ENCODE results near the gene DGCR8. TPM values are rescaled to one million over a fixed set of nuclear protein-coding genes. Genes with fewer than 3 reads are reported as not detected.

The DGCR8 gene
- total RNA-seq, 2 donors from 2014 or later = 23.7 to 47.3 TPM

DNA sequence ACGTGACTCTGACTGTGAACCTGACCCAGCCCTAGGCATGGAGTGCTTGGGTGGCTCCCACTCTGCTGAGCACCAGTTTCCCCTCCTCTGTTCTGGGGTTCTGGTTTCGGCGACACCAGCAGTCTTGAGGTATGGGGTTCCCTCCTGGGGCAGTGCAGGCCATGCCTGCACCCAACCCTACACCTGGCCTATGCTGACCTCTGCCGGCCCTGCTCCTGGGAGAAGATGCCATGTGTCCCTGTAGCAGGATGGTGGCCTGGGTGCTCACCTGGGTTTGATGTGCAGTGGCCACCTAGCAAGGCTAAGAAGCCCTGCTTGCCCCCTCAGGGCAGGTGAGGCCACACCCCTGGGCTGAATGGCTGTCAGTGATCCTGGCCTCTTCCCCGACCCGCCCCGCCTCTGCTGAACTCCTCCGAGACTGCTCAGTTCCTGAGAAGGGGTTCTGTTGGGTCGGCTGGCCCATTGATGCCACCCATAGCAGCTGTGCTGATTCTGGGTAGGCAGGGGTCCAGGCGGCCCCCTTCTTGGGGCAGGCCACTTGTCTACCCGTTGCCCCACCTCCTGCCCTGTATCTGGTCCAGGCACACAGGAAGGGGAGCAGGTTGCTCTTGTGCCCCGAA is 54.0 kb downstream of the DGCR8 start:
- TF ChIP-seq, protein P1, sequence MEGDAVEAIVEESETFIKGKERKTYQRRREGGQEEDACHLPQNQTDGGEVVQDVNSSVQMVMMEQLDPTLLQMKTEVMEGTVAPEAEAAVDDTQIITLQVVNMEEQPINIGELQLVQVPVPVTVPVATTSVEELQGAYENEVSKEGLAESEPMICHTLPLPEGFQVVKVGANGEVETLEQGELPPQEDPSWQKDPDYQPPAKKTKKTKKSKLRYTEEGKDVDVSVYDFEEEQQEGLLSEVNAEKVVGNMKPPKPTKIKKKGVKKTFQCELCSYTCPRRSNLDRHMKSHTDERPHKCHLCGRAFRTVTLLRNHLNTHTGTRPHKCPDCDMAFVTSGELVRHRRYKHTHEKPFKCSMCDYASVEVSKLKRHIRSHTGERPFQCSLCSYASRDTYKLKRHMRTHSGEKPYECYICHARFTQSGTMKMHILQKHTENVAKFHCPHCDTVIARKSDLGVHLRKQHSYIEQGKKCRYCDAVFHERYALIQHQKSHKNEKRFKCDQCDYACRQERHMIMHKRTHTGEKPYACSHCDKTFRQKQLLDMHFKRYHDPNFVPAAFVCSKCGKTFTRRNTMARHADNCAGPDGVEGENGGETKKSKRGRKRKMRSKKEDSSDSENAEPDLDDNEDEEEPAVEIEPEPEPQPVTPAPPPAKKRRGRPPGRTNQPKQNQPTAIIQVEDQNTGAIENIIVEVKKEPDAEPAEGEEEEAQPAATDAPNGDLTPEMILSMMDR (IDR thresholded peaks at IDR 0.05) = no peak
- H3K27ac ChIP-seq = no peak overlapping the region
- no peaks in the 10 kb centered on the region for H3K36me3 ChIP-seq
- no peaks in the 10 kb centered on the region for H3K27me3 ChIP-seq (replicated peaks; ENCODE audit: insufficient read depth)
- H3K4me1 ChIP-seq (ENCODE audit: control insufficient read depth in 1 of 2, low read depth in 2 of 2) = peaks cover 41 to 71% of the 10 kb centered on the region in 2 donors
- ATAC-seq (ENCODE audit: insufficient number of reproducible peaks, low FRiP score, low read depth) = no peak
- DNase-seq (ENCODE audit: low spot score) = no peak
- H3K9me3 ChIP-seq = no peaks in the 10 kb centered on the region
- no peak overlapping the region for H3K4me3 ChIP-seq

DNA sequence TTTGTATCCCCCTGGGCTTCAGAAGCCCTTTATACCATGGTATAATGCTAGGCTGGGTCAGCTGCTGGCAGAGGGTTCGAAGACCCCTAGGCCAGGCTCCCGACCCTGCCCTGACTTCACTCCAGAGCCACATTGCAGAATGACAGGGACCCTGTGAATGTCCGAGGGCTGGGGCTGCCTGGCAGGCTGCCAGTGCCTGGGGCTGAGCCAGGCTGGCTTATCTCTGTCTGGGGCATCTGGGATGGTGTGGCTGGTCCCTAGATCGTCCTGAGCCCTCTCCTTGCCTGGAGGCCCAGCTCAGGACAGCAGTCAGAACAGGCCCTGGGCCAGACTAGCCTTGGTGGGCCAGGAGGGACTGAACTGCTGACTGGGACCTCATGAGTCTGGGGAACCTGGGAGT is 55.2 kb downstream of the DGCR8 start:
- Histone ChIP-seq H3K27me3 (replicated peaks; ENCODE audit: insufficient read depth) (no peaks in the 10 kb centered on the region), H3K36me3 (peaks cover 4% of the 10 kb centered on the region), H3K4me3 (no peak overlapping the region), H3K27ac (no peak overlapping the region), H3K9me3 (no peaks in the 10 kb centered on the region), H3K4me1 (ENCODE audit: control insufficient read depth in 1 of 2, low read depth in 2 of 2) (peaks cover 41 to 67% of the 10 kb centered on the region in 2 donors)
- no peak for ATAC-seq (ENCODE audit: insufficient number of reproducible peaks, low FRiP score, low read depth)
- DNase-seq (ENCODE audit: low spot score) = no peak
- TF ChIP-seq, protein P1 (IDR thresholded peaks at IDR 0.05) = no peak

DNA sequence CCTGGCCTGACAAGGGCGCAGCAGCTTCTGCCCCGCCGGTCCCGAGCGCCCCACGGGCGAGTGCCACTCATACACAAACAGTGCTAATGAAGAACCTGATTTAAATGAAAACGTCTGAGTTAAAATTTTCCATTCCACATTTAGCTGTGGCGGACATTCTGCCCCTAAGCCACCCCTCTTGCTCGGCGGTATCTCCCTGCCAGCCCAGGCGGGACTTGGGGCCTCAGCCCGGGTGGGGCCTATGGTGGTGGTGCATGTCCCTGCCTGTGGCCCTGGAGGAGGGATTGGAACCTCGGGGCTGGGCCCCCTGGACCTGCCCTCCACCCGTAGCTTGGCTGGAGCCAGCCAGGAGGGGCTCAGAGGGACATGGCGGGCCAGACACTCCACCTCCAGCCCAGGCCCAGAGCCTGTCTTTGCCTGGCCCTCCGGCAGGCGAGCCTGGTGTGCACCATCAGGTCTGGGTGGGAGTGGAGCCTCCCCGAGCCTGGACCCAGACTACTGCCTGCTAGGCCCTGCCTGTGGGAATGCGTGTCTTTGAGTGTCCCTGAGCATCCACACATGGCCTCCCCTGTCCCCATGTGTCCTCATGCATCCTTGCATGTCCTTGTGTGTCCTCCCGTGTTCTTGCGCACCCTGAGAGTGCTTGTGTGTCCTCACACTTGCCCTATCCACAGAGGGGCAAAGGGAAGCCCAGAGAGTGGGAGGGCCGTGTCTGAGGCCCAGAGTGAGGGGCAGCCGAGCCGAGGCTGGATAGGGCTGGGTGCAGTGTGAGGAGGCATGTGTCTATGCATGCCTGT is 56.0 kb downstream of the DGCR8 start:
- H3K27me3 ChIP-seq (replicated peaks; ENCODE audit: insufficient read depth) = no peaks in the 10 kb centered on the region
- DNase-seq (ENCODE audit: low spot score) (no peak), ATAC-seq (ENCODE audit: insufficient number of reproducible peaks, low FRiP score, low read depth) (no peak)
- H3K4me1 ChIP-seq (ENCODE audit: control insufficient read depth in 1 of 2, low read depth in 2 of 2) = peaks cover 41 to 61% of the 10 kb centered on the region in 2 donors
- H3K9me3 ChIP-seq = no peaks in the 10 kb centered on the region
- H3K4me3 ChIP-seq = no peak overlapping the region
- H3K27ac ChIP-seq = no peak overlapping the region
- H3K36me3 ChIP-seq = peaks cover 4% of the 10 kb centered on the region
- TF ChIP-seq, protein P1 (IDR thresholded peaks at IDR 0.05) = no peak

DNA sequence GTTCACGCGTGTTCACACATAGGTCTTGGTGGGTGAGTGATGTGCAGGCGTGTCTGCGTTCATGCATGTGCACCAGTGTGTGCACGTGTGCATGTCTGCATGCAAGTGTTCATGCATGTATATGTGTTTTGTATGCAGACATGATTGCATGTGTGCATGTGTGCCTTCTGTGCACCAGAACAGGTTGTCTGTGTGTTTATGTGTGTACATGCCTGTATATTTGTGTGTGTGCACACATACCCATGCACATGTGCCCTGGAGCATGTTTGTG is 56.5 kb downstream of the DGCR8 start:
- ATAC-seq (ENCODE audit: insufficient number of reproducible peaks, low FRiP score, low read depth) = no peak
- H3K4me1 ChIP-seq (ENCODE audit: control insufficient read depth in 1 of 2, low read depth in 2 of 2) = peaks cover 41 to 64% of the 10 kb centered on the region in 2 donors

DNA sequence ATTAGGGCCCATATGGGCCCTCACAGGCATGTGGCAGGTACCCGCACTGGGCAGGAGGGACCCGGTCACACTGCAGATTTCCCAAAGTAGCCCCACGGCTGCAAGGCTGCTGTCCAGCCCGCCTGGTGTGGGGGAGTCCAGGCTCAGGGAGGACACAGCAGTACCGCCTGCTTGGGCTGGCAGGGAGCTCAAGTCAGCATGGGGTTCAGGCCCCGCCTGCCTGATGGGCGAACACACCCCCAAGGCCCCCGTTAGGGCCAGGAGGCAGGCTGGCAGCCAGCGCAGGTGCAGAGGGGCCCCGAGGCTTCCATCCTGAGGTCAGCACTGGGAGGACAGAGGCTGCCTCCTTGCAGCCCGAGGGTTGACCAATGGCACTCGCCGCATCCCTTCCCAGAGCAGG is 57.1 kb downstream of the DGCR8 start:
- no peaks in the 10 kb centered on the region for H3K9me3 ChIP-seq
- peaks cover 41 to 65% of the 10 kb centered on the region in 2 donors for H3K4me1 ChIP-seq (ENCODE audit: control insufficient read depth in 1 of 2, low read depth in 2 of 2)
- no peaks in the 10 kb centered on the region for H3K27me3 ChIP-seq (replicated peaks; ENCODE audit: insufficient read depth)
- H3K36me3 ChIP-seq = peaks cover 4% of the 10 kb centered on the region
- H3K27ac ChIP-seq = peak overlapping the region in 1 of 2 donors; percentile 25
- H3K4me3 ChIP-seq = no peak overlapping the region
- ATAC-seq (ENCODE audit: insufficient number of reproducible peaks, low FRiP score, low read depth) (no peak), DNase-seq (ENCODE audit: low spot score) (no peak)
- TF ChIP-seq, protein P1 (IDR thresholded peaks at IDR 0.05) = no peak

More for the DNA sequence above, 56.5 kb downstream of the DGCR8 start:
- H3K27ac ChIP-seq = no peak overlapping the region
- DNase-seq (ENCODE audit: low spot score) = no peak
- H3K27me3 ChIP-seq (replicated peaks; ENCODE audit: insufficient read depth) = no peaks in the 10 kb centered on the region
- no peaks in the 10 kb centered on the region for H3K9me3 ChIP-seq
- TF ChIP-seq, protein P1 (IDR thresholded peaks at IDR 0.05) = no peak
- peaks cover 4% of the 10 kb centered on the region for H3K36me3 ChIP-seq
- no peak overlapping the region for H3K4me3 ChIP-seq

Data from thoracic aorta (tissue), 2 donors.